ENCODE data around the gene AKAP17A. TPM values are rescaled to one million over a fixed set of nuclear protein-coding genes. Genes with fewer than 3 reads are reported as not detected.
A peak's percentile ranks its signal among the peaks of the same experiment; 100 is the strongest.

The AKAP17A gene
- total RNA-seq, 1 donor, result 9.5 TPM

GRCh38 chrX:1629244-1629643, 37.8 kb downstream of the AKAP17A start:
- no peak for TF ChIP-seq CTCF (IDR thresholded peaks at IDR 0.05; ENCODE audit: insufficient read depth, low read length)
- DNase-seq (ENCODE audit: low read depth), result no peak

GRCh38 chrX:1646009-1646408, 54.6 kb downstream of the AKAP17A start:
- no peak for TF ChIP-seq CTCF (IDR thresholded peaks at IDR 0.05; ENCODE audit: insufficient read depth, low read length)
- H3K4me3 ChIP-seq (ENCODE audit: low read depth, low read length), result no peak overlapping the region
- no peak for DNase-seq (ENCODE audit: low read depth)

More at GRCh38 chrX:1629244-1629643, 37.8 kb downstream of the AKAP17A start:
- H3K4me3 ChIP-seq (ENCODE audit: low read depth, low read length), result no peak overlapping the region

DNA sequence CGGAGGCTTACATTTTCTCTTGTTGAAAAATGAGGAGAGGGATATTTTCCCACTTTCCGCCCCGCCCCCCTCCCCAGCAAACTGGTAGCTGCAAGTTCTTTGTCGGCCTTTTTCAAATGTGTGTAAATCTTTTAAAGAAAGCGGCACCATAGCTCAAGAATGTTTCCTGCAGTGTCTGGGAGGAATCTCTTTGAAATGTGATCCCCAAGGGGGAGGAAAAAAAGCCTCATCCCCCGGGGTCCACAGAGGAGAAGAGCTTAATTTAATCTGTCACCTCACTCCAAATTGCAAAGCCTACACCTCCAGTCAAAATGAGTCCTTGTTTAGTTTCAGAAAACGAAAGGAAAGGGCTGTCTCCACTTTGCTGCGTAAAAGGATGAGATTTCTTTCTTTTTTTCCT, 58.2 kb downstream of the AKAP17A start:
- peak overlapping the region; percentile 46 for H3K4me3 ChIP-seq (ENCODE audit: low read depth, low read length)
- DNase-seq (ENCODE audit: low read depth), result no peak
- TF ChIP-seq CTCF (IDR thresholded peaks at IDR 0.05; ENCODE audit: insufficient read depth, low read length), result no peak

Other genes with a start within 250 kb of the AKAP17A start
- gene SLC25A6, start 199.5 kb upstream of the AKAP17A start, total RNA-seq (ENCODE audit: low replicate concordance), result 190 and 311 TPM in 2 replicates
- 17.6 and 30.2 TPM in 2 replicates for gene ASMTL, start 138.7 kb upstream of the AKAP17A start, total RNA-seq (ENCODE audit: low replicate concordance)
- gene P2RY8, start 54.4 kb upstream of the AKAP17A start, total RNA-seq (ENCODE audit: low replicate concordance), result not detected in 2 replicates
- gene ASMT, start 23.5 kb downstream of the AKAP17A start, total RNA-seq (ENCODE audit: low replicate concordance), result not detected in 2 replicates

All from fibroblast of the aortic adventitia (primary cell).